HG02885 (cell line): ENCODE measurements around the gene TMEM205.
"Not testable (repeated sequence)": the region's sequence is repeated elsewhere in the genome, so short reads cannot be mapped to it uniquely, and the experiment has no call there.

Source experiments
- ATAC-seq: cut with Tn5 transposase; IDR thresholded peaks from one replicate; pipeline ENCODE4 v1.9.1; 2021; ENCODE audit warnings: mild to moderate bottlenecking; ENCODE audit not compliant: unreplicated experiment, poor library complexity

TMEM205 gene

DNA sequence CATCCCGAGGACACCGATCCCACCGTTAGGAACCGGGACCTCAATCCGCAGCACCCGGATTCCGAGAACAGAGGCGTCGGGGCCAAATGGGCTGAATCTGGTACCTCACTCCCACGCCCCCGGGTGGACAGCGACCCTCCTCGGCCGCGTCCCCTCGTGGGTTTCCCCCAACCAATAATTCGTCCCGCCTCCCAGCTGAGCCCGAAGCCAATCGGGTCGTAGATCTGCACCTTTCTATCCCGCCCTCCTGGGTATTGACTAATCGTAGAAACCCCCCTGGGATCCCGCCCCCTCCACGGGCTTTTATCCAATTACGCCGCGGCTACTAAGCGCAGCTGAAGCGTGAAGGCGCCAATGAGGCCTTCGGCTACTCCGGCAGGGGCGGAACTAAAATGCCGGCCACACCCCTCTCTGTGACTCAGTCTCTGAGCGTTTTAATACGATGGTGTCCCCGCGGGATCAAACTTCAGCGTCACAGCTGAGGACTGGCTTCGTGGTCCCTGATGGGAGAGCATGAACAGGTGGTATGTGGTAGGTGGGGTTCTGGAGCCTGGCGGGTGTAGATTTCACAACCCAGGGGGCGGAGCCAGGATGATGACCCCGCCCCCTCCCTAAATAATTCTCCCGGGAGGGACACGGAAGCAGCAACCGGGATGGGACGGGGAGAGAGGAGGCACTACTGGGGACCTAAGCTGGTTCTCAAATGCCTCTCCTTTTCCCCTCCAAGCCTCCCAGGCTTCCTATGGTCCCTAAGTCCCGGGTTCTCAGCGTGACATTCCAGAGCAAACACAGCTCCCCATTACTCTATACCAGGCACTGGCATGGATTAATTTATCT, at the start of gene TMEM205, which contains the start of gene CCDC159:
Gene TMEM205 (minus strand): TSS at position 165 of the 837 bp plus-strand sequence. CDS start 649 bp downstream, outside the sequence.
Gene CCDC159 (plus strand): TSS at position 416 of the 837 bp plus-strand sequence. CDS start 88 bp downstream, at position 504.
- ATAC-seq: peak; percentile 97

DNA sequence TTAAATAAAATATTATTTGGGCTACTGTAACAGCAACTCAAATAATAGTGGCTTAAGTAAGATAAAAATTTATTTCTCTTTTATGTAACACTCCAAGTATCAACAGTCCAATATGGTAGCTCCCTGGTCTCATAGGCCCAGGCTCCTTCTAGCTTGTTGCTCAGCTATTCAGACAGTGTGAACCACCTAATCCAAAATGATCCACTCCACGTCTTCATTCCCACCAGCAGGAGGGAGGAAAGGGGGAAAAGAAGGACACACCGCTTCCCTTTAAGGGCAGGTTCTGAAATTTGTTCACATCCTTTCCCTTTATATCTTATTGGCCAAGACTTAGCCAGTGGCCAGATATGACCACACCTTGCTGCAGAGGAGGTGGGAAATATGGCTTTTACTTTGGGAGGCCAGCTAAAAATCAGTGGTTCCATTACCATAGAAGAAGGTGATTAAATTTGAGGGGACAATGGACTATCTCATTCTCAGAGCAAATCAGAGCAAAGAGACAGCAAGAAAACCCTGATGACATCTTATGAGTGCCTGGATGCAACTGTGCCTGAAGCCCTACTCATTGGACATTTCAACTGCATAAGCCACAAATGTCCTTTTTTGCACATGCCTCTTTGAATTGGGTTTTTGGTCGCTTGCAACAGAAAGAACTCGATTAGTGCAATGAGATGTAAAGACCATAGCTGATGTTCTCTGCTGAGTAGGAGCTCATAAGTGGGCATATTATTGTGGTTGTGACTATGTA, 45.0 kb upstream of the TMEM205 start:
- no peak for ATAC-seq

DNA sequence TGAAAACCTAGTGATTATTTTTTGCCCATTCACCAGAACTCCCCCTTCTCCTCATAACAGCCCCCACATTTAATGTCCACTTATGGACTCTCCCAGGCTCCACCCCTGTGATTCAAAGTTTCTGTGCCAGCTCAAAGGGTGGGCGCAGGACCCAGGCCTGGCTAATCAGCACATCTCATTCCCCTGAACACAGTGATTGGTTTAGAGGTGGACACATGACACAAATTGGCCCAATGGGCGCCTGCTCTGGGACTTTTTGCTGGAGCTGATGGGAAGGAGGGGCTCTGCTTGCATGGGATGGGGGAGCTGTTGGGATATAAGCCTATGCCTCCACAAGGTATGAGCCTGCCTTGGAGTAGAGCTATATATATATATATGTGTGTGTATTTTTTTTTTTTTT, 44.3 kb upstream of the TMEM205 start:
- no peak for ATAC-seq

DNA sequence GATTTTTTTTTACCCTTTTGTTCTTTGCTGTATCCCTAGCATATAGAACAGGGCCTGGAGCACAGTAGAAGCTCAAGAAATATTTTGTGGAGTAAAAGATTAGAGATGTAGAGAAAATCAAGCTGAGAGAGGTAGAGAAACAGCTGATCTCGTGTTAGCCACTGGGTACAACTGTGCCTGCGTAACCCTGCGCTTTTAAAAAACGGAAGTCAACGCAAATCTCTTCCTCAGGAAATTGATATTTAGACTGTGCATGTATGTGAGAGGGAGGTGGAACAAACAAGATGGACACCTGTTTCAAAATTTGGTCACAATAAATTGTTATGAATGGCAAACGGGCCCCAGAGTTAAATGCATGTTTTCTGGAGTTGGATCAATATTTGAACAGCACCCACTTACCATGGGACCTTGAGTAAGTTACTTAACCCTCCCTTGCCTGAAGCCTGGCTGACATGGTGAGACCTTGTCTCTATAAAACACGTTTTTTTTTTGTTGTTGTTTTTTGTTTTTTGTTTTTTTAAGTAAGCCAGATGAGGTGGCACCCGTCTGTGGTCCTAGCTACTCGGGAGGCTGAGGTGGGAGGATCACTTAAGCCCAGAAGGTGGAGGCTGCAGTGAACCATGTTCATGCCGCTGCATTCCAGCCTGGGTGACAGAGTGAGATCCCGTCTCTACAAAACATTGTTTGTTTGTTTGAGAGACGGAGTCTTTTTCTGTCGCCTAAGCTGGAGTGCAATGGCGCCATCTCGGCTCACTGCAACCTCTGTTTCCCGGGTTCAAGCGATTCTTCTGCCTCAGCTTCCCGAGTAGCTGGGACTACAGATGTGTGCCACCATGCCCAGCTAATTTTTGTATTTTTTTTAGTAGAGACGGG, 41.3 kb upstream of the TMEM205 start:
- no peak for ATAC-seq

DNA sequence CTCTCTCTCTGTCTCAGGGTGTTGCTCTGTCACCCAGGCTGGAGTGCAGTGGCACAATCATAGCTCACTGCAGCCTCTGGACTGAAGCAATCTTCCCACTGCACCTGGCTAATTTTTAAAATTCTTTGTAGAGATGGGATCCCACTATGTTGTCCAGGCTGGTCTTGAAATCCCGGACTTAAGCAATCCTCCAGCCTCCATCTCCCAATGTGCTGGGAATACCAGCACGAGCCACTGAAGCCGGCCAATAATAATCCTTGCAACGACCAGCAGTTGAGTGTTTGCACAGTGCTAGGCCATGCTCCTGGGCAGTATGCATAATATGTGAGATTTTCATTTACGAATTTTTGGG, 38.7 kb upstream of the TMEM205 start:
- no peak for ATAC-seq

DNA sequence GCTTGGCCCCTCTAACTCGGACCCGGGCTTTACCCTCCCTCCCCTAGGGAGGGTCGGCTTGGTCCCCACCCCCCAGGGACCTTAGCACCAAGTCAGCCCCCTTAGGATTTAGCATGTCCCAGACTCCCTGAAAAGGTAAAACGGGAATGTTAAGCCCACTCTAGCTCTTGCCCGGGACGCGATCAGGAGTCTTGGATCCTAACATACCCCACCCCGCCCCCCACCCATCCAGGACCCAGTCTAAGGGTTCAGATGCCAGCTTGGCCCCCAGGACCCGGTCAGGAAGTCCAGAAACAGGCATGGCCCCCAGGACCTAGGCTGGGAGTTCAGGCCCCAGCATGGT, 37.6 kb upstream of the TMEM205 start:
- ATAC-seq: no peak

DNA sequence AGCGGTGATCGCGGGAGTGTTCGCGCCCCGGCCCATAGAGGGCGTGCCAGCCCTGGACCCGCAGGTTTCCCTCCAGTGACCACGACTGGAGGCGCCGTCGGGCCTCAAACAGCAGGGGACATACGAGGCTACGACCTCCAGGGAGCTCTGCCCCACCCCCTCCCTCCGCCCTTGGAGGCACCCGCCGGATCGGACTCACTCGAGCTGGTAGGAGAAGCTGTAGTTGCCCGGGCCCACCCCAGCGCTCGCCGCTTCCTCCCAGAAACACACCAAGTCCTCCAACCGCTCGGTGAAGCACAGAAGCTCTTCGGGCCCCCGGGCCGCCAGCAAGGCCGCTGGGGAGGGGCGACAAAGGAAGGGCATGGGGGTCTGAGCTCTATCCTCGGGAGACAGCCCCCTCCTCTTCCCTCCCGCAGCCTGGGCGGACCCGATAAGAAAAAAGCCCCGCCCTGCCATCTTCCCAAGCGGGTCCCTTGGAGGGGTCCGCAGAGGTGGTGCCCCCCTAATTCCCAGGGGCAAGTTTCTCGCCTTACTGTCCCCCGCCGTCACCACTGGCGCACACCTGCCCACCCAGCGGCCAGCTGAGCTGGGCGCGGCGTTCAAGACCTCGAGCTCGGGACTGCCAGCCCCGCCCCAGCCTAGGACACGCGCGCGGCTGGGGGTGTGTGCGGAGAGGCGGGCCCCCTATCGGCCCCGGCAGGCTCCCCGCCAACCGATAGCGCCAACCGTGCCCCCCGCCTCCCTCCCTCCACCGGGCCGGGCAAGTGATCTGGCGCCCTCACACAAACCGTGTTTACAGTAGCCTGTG, 37.0 kb upstream of the TMEM205 start:
- no peak for ATAC-seq

DNA sequence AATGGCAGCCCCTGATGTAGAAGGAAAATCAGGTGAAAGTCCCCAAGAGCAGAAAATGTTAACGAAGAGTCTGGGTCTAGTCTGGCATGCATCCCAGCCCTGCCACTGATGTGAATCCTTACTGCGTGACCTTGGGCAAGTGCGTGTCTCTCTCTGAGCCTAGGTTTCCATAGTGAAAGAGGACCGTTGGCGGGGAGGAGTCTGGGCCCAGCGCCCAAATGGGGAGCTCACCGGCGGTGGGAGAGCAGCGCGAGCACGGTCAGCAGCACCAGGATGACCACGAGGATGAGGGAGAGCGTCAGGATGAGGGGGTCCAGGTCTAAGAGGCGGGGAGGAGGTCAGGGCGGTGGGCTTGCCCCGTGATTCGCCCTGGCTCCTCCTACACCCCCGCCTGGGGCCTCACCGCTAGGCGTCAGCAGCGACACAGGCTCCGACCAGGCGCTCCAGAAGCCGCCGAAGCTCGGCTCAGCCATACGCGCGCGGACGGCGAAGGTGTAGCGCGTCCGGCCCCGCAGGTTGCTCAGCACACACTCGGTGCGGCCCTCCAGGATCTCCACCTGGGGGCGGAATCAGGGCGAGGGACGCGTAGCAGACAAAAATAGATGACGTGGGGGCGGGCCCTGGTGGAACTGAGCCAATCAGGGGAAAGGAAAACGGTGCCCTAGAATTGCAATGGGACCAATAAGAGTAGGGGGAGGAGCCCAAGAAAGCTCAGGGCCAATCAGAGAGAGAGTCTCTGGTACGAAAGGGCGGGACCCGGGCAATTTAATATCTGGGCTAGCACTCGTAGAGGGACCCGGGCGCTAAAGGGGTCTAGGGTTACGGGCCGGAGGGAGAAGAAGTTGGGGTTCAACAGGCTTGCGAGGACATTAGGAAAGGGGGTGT, 34.8 kb upstream of the TMEM205 start:
- ATAC-seq: peak; percentile 83

DNA sequence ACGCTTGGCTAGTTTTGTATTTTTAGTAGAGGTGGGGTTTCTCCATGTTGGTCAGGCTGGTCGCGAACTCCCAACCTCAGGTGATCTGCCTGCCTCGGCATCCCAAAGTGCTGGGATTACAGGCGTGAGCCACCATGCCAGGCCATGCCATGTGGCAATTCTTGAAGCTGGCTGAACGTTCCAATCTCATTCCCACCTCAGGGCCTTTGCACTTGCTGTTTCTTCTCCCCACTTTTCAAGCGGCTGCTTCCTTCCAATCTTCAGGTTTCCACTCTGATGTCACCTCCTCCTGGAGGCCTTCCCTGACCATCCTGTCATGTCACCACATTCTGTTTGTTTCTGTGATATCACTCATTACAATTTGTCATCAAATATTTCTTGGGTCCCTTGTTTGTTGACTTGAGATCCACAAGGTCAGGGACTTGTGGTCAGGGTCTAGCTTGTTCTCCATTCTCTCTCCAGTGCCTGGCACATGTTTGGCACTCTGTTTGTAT, 33.8 kb upstream of the TMEM205 start:
- no peak for ATAC-seq

DNA sequence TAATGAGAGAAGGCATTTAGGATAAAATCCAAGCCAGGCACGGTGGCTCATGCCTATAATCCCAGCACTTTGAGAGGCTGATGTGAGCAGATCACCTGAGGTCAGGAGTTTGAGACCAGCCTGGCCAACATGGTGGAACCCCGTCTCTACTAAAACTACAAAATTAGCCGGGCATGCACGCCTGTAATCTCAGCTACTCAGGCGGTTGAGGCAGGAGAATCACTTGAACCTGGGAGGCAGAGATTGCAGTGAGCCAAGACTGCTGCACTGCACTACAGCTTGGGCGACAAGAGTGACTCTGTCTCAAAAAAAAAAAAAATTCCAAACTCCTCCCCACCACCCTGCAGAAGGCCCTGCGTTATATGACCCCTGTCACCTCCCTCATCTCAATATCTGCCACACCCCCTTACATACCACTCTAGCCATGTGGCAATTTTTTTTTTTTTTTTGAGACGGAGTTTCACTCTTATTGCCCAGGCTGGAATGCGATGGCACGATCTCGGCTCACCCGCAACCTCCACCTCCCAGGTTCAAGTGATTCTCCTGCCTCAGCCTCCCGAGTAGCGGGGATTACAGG, 33.3 kb upstream of the TMEM205 start:
- not testable (repeated sequence) for ATAC-seq

DNA sequence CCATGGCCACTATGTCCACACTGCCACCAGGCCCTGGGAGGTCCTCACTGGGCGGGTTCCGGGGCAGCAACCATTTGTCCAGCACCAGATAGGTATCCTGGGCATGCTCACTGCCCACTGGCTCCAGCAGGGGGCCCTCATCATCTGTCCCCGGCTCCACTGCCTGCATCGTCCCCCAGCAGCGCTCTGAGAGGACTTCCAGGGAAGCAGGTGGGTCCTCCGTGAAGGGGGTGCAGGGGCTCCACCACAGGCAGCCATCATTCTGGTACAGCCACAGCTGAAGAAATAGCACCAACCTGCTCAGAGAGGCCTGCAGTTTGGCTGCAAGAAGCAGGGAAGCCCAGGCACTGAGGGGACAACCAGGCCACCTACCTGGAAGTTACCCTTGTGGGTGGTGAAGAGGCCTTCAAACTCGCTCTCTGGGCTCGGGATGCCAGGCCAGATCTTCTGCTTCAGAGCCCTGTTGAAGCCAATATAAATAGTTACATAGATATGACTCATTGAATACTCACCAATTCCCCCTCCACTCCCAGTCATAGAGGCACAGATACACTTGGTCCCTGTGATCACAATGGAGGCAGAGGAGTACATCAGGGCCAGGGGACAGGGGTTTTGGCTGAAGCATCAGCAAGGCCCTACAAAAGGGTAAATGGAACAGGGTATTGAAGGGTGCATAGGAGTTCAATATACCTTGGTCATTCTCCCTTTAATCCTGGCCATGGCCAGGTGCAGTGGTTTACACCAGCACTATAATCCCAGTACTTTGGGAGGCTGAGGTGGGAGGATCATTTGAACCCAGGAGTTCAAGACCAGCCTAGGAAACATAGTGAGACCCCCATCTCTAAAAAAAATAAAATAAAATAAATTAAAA, 32.5 kb upstream of the TMEM205 start:
- no peak for ATAC-seq

DNA sequence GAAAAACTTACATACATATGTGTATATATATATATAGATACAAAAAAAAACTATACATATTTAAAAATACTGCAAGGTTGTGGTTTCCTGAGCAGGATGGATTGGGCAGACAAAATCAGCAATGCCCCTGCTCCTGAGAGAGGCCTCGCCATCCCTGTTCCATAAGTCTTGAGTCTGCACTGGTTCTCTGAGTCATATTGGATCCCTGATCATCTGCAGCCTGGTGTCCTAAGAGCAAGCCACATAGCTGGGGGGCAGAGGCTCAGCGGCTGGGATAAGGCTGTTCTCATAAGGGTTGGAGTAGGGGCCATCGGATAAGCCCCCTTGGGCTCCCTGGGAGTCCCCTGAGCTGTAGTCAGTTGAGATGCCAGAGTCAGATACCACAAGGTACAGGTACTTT, 31.7 kb upstream of the TMEM205 start:
- ATAC-seq: no peak

DNA sequence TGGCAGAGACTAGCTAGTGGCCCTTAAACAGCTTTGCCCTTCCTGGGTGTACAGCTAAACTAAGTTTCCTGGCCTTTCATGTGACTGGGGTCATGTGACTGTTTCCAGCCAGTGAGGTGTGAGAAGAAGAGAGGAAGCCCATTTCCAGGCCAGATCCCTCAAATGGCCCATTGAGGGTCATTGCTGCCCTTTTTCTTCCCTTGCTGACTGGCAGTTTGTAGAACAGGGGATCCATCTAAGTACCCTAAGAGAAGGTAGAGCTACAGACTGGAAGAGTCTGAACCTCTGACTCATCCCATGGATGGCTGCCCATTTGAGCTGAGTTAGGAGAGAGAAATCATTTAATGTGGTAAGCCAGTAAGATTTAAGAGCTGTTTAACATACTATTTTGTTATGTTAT, 31.2 kb upstream of the TMEM205 start:
- no peak for ATAC-seq

DNA sequence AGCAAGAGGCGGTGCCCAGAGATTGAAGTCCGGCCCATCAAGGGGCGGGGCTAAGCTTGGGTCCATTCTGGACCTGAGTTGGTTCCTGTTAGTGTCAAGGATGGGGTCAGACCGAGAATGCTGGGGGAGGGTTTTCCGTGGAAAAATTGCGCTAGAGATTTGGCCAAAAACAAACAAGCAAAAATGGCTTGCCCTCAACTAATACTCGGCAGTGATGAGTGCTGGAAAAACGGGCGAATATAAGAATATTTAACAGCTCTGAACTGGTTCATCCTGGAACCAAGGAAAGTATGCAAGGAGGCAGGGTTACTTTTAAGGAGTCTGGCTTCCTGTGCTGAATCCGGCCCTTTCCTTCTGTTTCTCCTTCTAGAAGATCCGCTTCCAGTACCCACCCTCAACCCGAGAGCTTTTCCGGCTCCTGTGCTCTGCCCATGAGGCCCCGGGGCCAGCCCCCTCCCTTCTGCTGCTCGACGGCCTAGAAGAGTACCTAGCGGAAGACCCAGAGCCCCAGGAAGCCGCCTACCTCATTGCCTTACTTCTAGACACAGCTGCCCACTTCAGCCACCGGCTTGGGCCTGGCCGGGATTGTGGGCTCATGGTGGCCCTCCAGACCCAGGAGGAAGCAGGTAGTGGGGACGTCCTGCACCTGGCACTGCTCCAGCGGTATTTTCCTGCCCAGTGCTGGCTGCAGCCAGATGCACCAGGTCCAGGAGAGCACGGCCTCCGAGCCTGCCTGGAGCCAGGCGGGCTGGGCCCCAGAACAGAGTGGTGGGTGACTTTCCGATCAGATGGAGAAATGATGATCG, 29.3 kb upstream of the TMEM205 start:
- ATAC-seq: no peak

DNA sequence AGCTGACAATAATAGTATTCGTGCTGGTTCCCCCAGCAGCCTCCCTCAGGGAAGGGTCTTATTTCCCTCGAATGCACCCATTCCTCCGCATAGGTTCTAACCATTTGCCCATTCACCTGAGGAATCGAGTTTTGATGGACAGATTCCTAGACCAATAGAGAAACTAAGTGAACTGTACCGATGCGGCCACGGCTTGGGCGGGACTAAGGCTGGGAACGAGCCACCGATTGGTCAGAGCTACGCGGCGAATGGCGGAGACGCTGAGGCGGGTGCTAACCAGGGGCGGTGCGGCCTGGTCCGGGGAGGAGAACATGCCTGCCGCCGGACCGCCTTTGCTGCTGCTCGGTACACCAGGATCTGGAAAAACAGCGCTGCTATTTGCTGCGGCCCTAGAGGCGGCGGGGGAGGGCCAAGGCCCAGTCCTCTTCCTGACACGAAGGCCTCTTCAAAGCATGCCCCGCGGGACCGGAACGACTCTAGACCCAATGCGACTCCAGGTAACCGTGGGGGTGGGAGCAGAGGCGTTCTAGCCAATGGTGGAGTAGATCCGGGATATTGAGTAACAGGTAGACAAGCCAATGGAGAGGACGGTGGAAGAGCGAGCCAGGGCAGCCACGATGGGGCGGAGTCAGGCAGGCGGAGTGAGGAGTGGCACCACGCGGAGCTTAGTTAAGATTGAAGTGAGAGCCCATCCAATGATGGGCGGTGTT, 28.5 kb upstream of the TMEM205 start, which contains the start of gene SWSAP1:
Gene SWSAP1 (plus strand): TSS at position 234 of the 710 bp plus-strand sequence. CDS start 15 bp downstream, at position 249.
- ATAC-seq: peak; percentile 86

DNA sequence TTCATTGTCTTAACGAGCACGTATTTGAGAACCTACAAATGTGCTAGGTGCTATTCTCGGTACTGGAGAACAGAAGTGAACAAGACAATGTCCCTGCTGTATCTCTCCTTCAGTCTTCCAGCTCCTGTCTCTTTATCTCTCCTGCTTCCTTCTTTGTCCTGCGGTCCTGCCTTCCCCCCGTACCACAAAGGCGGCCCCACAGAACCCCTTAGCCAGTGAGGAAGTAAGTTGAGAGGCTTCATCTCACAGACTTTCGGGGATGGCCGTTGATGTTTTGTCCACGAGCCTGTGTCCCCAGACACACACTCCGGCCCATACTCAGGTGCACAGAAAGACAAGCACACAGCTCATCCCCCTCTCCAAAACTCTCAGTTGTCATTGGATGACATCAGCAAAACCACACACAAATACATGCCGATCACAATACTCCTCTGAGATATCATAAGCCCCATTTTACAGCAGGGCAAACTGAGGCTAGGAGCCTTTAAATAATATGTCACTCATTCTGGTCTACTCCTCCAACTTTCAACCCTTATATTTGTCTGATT, 27.9 kb upstream of the TMEM205 start:
- ATAC-seq: no peak
